GM21515 (cell line): ENCODE results near the gene FBP1.
"Not testable (repeated sequence)": the region's sequence is repeated elsewhere in the genome, so short reads cannot be mapped to it uniquely, and the experiment has no call there.

ENCODE experiments used
- ATAC-seq: cut with Tn5 transposase; IDR thresholded peaks from one replicate; pipeline ENCODE4 v1.9.1; 2021; ENCODE audit not compliant: unreplicated experiment

The FBP1 gene

GRCh38 chr9:94622087-94622800 is 17.1 kb downstream of the FBP1 start:
- ATAC-seq, result no peak

GRCh38 chr9:94619026-94619425 is 20.3 kb downstream of the FBP1 start:
- no peak for ATAC-seq

- ATAC-seq, result no peak
Observed at GRCh38 chr9:94613003-94613402, 26.3 kb downstream of the FBP1 start.

- ATAC-seq, result no peak
Observed at GRCh38 chr9:94612071-94612470, 27.2 kb downstream of the FBP1 start.

GRCh38 chr9:94611638-94612068 is 27.7 kb downstream of the FBP1 start:
- ATAC-seq, result no peak

- no peak for ATAC-seq
Observed at GRCh38 chr9:94610181-94610606, 29.1 kb downstream of the FBP1 start.

- no peak for ATAC-seq
Observed at GRCh38 chr9:94607423-94607691, 32.0 kb downstream of the FBP1 start.

- no peak for ATAC-seq
Observed at GRCh38 chr9:94606646-94607422, 32.5 kb downstream of the FBP1 start.

- ATAC-seq, result no peak
Observed at GRCh38 chr9:94603259-94604160, 35.8 kb downstream of the FBP1 start.

GRCh38 chr9:94602666-94603065 is 36.7 kb downstream of the FBP1 start:
- no peak for ATAC-seq

- ATAC-seq, result no peak
Observed at GRCh38 chr9:94600715-94601114, 38.6 kb downstream of the FBP1 start.

GRCh38 chr9:94600258-94600657 is 39.1 kb downstream of the FBP1 start:
- no peak for ATAC-seq

GRCh38 chr9:94599102-94599501 is 40.2 kb downstream of the FBP1 start:
- no peak for ATAC-seq

GRCh38 chr9:94593459-94594345 is 45.6 kb downstream of the FBP1 start, which contains the start of gene FBP2:
Gene FBP2, minus strand, starts transcription at chr9:94593824. Its CDS starts 98 bp downstream, at chr9:94593726.
- ATAC-seq, result no peak

GRCh38 chr9:94592683-94593082 is 46.6 kb downstream of the FBP1 start:
- ATAC-seq, result not testable (repeated sequence)

GRCh38 chr9:94591876-94592275 is 47.4 kb downstream of the FBP1 start:
- no peak for ATAC-seq

GRCh38 chr9:94591046-94591545 is 48.2 kb downstream of the FBP1 start:
- ATAC-seq, result not testable (repeated sequence)

- no peak for ATAC-seq
Observed at GRCh38 chr9:94588681-94589080, 50.6 kb downstream of the FBP1 start.

GRCh38 chr9:94586814-94587213 is 52.5 kb downstream of the FBP1 start:
- ATAC-seq, result no peak

- no peak for ATAC-seq
Observed at GRCh38 chr9:94586316-94586715, 53.0 kb downstream of the FBP1 start.
